ENCODE data around the gene CXCR4.

CXCR4 gene
- 2.0 to 62.2 (median 27.7) reads per million in 17 experiments for total RNA-seq

DNA sequence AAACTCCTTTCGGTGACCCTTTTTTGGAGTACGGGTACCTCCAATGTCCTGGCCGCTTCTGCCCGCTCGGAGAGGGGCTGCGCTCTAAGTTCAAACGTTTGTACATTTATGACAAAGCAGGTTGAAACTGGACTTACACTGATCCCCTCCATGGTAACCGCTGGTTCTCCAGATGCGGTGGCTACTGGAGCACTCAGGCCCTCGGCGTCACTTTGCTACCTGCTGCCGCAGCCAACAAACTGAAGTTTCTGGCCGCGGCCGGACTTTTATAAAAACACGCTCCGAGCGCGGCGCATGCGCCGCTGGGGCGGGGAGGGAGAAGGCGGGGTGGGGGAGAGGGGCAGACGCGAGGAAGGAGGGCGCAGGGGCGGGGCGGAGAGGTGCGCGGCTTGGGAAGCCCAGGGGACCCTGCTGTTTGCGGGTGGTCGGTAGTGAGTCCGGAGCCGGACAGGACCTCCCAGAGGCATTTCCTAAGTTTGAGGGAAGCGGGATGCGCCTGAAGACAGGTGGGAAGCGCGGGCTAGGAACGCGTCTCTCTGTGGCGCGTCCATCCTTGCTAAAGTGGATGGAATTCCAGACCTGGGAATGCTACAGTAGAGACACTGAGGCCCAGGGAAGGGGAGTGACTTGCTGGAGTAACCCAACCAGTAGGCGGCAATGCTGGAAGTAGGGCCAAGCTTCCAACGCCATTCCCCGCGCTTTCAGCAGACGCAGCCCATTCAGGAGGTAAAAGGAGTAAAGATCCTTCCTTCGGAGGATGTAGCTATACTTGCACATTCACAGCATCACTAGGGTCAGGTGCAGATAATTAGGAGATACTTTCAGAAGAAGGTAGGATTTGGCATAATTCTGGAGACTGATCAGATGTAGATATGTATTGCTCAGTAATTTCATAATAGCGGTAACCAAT, at the start of gene CXCR4:
TSS of gene CXCR4 (minus strand) at position 241 of the 910 bp plus-strand sequence. CDS start at position 152, 89 bp downstream.
- DNase-seq: peak; percentile 80 to 90 (median 90)

DNA sequence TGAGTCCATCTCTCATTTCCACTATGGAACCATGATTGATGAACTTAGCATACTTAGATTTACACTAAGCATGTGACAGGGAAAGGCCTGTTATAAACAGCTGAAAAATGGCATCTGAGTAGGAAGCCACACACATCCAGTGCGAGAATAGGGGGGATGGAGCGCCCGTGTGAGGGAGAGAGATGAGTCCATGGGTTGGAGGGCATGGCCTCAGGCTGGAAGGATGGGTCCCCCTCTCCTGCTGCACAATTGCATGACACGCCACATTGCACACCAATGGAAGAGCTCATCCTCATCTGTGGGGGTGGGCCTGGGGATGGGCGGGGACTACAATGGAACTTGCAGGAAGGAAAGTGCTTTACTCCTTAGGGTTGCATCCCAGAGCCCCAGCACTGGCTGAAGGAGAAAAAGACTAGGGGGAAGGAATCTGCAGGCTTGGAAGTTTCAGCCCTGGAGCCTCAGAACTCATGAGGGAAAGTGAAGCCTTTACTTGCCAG, 46.4 kb upstream of the CXCR4 start:
- DNase-seq: no peak

GRCh38 chr2:136162438-136162837, 44.5 kb upstream of the CXCR4 start:
- DNase-seq: peak in 1 of 4 experiments; percentile 16

DNA sequence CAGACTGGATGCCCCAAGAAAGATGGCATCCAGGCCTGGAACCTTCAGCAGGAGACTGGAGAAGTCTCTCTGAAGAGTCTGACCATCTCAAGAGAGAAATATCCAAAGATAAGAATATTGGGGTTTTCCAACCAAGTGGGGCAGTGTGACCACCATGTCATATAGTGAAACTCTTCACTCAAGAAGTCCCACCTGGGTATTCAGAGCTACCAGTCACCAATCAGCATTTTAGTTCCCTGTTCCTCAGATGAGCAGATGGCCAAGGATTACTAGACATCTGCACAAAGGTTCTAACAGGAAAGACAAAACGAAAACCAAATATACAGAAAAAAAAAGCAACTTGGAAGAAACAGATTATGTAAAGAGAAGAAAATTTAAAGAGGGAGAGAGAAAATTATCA, 38.5 kb upstream of the CXCR4 start:
- DNase-seq: no peak

- no peak for DNase-seq
Observed at GRCh38 chr2:136154384-136154783, 36.4 kb upstream of the CXCR4 start.

GRCh38 chr2:136151021-136151971, 33.3 kb upstream of the CXCR4 start:
- no peak for DNase-seq

DNA sequence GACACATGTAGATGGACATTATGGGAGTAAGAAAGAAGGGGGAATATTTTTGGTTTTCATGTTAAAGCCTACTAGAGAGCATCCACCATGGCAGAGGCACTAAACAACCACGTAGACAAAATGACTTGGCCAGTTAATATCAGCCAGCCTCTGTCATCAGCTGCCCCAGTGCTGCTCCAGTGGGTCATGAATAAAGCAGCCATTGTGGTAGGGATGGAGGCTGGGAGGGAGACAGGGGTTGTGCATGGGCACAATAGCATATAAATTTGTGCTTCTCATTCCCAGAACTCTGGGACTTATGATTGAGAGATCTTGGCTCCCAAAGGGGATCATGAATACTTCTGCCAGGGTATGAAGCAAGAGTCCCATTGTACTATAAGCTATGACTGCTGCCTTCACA, 31.1 kb upstream of the CXCR4 start:
- no peak for DNase-seq

DNA sequence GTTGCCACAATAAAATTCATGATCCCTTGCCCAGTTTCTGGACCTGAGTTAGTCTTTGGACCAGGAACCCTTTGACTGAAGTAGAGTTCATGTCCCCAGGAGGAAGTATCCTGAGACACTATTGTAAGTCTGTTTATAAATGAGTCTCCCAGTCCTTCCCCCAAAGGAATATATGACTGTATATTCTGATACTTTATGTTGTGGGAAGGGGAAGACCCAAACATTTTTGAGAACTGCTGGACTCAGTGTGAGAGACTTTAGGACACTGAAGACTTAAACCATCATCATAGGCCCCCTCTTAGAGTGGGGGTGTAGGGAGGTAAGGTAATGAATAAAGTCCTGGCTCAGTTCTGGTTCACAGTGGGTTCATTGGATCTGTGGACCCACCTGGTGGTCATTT, 28.6 kb upstream of the CXCR4 start:
- no peak for DNase-seq

DNA sequence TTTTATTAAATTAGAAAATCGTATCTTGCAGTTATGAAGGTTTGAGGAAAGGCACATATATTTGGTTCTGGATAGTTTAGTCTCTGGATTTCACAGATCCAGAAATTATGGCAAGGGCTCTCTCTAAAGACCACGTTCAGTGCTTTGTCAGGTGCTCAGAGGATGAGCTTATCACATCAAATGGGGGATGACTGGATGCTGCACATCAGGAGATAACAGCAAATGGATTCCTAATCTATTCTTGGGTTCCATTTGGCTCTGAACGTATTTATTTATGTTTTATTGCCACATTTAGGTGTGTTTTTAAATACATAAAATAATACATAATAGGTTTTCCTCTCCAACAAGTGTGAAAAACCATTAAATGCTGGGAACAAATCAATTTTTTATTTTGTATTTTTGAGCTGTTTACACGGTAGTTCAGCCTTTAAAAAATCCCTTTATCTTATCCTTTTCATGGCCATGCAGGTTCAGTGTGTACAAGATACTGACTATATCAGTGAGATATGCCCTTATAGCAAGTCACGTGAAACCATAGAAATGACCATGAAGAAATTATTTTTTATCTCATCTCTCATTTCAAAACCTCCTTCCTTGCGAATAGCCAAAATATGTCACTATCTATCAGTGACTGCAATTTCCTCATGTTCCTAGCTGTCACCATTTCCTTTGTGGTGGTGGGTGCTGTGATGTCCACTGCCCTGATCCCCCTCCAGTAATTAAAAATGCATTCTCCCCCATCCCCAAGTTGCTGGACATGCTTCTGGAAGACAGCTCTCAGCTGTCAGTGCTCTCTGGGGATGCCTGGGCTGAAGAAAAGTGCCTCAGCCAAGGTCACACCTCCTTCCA, 25.9 kb upstream of the CXCR4 start:
- DNase-seq: no peak

- peak in 2 of 4 experiments; percentile 37 to 46 for DNase-seq
Observed at GRCh38 chr2:136141510-136142149, 23.7 kb upstream of the CXCR4 start.

- no peak for DNase-seq
Observed at GRCh38 chr2:136139631-136140030, 21.7 kb upstream of the CXCR4 start.

GRCh38 chr2:136137982-136138381, 20.0 kb upstream of the CXCR4 start:
- DNase-seq: peak; percentile 21 to 53 (median 44)

GRCh38 chr2:136136931-136137330, 19.0 kb upstream of the CXCR4 start:
- DNase-seq: no peak

GRCh38 chr2:136135921-136136906, 18.3 kb upstream of the CXCR4 start:
- DNase-seq: peak; percentile 50 to 70 (median 62)

DNA sequence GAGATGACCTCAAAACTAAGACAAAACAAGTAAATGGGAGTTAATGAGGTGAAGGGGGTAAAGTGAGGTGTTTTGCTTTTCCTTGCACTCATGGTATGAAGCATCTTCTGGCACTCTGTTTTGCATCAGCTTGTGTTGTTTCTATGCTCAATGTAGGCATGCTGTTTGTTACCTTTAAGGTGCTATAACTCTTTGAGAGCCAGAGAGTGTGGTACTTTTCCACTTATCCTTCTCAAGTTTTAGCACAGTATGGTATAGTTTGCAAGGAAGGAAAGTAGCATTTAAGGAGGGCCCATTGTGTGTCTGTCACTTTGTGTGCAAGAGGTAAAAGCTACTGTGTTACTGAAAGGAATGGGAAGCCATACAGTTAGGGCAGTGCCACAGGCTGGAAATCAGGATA, 17.5 kb upstream of the CXCR4 start:
- DNase-seq: no peak

DNA sequence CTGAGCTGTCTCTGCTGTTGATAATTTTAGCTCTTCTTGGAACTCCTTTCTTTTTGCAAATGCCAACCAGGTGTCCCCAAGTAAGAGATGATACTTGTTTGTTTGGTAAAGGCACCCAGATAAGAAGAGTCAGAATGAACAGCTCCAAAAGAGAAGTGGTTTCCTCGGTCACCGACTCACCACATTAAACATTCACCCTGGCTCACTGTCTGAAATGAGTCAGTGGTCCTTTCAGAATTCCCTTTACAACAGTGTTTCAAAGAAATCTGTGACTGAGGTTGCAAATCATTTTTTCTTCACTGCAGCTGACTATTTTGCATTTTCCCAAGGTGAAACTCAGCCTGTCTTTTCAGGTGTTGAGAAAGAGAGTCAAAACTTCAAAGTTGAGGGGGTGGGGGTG, 16.2 kb upstream of the CXCR4 start:
- DNase-seq: peak in 2 of 4 experiments; percentile 15 to 50

GRCh38 chr2:136133586-136133985, 15.6 kb upstream of the CXCR4 start:
- no peak for DNase-seq

- no peak for DNase-seq
Observed at GRCh38 chr2:136133176-136133575, 15.2 kb upstream of the CXCR4 start.

- no peak for DNase-seq
Observed at GRCh38 chr2:136132825-136133155, 14.8 kb upstream of the CXCR4 start.
